GM21717 (cell line): ENCODE data around the gene GALNT18.

Experiments used
- ATAC-seq: cut with Tn5 transposase; IDR thresholded peaks from one replicate; pipeline ENCODE4 v1.9.1; 2021; ENCODE audit warnings: mild to moderate bottlenecking, moderate library complexity; ENCODE audit not compliant: unreplicated experiment

Gene GALNT18

DNA sequence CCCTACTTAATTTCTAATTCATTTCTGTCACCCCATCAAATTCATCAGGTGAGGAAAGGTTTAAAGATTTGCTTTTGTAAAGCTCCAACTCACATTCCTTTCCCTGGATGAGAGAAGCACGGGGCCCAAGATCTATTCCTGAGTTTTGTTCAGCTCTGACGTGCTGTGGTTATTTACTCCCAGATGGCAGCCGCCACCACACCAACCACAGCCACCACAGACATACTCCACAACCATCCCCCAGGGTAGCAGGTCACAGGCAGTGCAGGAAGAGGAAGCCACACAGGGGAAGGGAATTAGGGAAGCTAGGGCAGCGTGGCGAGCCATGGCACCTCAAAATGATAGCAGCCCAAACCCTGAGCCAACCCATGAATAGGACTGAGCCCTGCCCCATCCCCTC lies 205.3 kb downstream of the GALNT18 start:
- ATAC-seq: no peak

DNA sequence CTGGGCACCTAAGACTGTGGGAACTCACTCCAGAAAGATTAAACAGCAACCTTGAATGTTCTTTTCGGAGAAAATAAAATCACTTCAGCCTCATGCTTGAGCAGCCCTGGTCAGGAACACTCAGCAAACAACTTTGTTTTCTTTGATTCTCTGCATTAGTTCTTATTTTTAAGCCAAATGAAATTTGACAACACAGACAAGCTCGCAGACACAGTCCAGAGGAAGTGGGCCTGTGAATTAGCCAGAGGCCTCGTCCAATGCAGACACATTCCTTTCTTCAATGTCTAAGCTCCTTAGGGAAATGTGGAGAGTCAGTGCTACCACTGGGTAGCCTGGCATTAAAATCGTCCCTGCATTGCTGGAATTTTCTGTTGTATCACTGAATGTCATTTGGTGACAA lies 205.9 kb downstream of the GALNT18 start:
- no peak for ATAC-seq

DNA sequence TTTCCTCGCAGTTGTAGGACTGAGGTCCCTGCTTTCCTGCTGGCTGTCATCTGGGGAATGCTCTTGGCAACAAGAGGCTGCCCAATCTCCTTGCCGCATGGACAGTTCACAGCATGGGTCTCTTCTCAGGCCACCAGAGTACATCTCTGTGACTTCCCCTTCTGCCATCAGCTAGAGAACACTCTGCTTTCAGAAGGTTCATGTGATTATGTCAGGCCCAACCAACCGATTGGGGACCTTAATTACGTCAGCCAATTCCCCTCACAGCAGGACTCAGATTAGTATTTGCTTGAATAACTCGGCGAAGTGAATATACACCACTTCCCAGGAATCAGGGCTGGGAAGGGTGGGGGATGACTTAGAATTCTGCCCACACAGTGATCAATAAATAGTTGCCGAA lies 206.8 kb downstream of the GALNT18 start:
- no peak for ATAC-seq

DNA sequence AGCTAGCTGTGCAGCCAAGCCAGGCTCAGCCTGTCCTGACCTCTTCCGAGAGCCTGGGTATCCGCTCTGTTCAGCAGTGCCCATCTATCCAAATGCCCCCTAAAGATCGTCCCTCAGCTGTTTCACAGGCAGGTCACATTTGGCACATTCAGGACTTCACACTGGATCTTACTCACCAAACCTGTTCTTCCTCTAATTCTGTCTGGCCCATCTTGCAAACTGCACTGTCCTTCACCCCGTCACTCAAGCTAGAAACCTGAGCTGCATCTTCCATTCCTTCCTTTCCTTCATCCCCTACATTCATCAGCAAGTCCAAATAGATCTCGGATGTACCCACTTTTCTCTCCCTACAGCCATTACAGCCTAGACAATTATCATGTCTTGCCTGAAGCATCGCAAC lies 208.0 kb downstream of the GALNT18 start:
- ATAC-seq: no peak

DNA sequence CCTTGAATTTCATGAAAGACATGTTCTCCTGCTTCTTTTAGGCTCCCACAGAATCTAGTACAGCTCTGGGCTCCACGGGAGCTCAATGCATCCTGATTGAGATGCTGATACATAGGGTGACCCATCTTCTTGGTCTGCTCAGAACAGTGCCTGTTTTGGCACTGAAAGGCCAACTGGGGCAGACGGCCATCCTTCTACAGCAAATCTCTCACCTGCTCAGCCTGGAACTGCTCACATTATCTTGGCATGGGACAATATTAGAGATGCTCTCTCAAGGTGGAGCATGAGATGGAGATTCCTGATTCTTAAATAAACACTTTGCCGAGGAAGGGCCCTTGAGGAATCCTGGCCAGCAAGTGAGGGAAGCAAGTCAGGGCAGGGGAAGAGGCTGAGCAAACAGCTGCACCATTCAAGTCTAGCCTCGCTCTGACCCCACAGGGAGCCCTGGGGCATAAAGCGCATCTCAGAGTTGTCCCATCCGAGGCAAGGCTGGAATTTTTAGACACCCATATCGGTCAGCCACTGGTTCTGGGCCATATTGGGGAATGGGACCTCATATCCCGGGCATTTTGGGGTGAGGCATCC lies 210.3 kb downstream of the GALNT18 start:
- ATAC-seq: no peak

DNA sequence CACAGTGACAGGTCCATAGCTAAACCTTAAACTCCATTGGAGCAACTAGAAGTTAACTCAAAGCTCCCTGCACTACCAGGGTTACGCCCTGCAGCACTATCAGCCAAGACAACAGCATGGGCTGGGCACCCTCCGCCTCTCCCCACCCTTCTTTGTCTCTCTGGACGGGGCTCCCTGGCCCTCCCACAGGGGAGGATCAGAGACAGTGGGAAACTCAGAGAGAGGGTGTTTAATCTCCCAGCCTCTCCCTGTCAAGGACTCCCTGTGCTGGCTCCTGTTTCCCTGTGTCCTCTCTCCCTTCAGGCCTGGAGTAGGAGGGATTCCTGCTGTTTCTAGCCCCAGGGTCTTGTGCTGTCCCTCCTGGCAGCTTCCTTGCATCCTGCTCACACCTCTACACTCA lies 211.9 kb downstream of the GALNT18 start:
- no peak for ATAC-seq

DNA sequence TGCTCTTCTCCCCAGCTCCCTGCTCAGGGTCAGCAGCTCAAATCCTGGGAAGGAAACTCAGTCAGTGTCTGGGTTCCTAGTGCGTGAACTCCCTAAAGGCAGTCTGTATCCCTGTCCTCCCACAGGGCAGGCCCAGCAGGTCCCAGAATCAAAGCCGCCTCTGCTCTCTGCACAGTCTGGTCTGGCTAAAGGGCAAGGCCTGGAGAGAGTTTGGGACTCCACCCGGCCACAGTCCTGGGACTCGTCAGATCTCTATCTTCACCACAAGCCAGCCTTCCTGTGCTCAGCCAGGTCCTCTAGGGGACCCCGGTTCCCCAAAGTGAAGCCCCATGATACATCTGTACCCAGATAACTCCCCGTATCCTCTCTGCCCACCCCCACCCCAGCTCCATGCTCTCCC lies 212.6 kb downstream of the GALNT18 start:
- no peak for ATAC-seq

DNA sequence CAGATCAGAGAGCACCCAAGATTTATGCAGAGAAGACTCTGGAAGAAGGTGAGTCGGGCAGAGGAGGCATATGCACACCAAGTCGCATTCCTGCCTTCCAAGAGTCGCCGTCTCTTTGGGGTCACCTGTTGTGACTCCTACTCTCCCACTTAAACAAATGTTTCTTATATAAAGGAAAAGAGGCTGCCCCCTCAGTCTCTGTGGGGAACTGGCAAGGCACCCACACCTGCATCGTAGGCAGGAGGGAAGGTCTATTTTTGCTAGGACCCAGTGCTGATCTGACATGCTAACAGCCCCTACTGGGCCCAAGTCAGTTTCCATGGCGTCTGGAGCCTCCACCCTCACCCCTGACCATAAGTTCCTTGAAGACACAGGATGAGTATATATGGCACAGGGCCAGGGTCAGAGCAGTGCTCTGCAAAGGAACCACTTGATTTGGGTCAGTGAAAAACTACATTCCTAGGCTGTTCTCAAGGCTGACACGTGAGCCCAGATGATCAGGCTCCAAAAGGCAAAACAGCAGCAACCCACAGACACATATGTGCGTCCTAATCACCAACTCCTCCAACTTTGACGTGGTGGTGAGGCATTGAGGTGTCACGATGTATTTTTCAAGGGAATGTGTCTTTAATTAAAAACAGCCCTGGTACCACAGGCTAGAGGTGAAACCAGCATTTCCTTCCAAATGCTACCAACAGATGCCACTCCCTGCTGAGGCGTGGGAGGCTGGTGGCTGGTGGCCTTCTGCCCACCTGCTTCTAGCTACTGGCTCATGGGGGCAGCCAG lies 213.2 kb downstream of the GALNT18 start:
- ATAC-seq: no peak

DNA sequence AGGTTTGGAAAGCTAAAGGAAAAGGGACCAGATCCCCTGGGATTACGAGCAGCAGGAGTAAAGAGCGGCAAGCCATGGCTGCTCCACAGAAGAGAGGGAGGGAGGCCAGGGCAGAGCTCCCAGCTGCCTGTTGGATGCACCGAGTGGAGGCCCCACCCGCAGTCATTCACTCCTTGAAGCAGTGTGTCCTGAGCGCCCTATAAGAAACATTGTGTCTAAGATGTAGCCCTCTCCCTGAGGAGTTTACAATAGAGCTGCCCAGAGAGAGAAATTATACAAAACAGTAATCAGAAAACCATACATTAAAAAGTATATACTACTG lies 214.1 kb downstream of the GALNT18 start:
- ATAC-seq: no peak

DNA sequence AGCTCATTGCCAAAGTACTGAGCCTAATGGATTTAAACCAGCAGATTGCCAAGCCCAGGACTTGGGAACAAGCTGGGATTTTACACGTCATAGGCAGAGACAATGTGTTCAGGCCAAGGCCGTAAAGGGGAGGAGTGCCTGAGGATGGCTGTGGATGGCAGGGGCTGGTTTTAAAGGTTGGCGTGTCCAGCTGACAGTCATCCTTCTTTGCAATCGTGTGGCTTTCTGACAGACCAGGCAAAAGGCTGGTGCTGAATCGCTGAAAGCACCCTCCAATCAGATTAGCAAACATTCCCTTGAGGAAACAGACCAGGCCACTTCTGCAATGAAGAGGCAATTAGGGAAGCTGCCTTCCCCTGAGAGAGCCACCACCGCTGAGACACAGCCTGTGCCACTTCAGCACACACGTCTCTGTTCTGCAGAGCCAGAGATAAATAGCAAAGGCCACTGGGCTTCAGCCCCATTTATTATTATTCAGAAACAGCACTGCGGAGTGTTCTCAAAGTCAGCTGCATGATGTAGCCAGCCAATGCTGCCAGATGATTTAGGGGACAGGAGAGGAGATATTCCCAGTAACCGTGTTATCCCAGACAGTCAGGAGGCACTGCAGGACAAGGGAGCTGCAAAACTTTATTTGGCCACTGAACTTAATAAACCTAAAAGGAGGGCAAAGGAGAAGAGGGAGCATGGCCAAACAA lies 214.6 kb downstream of the GALNT18 start:
- ATAC-seq: no peak

DNA sequence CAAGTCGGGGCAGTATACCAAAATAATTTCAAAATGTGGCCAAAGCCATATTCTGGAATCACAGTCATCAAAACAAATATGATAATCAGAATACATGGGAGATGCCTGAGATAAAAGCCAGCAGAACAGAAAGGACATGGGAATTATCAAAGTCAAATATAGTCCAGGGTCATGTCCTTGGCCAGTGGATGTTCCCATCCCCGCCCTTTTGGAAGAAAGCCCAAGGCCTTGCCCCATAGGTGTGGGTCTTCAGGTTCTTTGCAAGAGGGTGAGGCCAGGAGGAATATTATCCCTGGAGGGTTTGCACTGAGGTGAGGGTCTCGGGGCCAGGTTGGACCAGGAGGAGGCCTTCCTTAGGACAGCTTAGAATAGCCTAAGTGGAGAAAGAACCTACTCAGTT lies 215.2 kb downstream of the GALNT18 start:
- ATAC-seq: no peak

DNA sequence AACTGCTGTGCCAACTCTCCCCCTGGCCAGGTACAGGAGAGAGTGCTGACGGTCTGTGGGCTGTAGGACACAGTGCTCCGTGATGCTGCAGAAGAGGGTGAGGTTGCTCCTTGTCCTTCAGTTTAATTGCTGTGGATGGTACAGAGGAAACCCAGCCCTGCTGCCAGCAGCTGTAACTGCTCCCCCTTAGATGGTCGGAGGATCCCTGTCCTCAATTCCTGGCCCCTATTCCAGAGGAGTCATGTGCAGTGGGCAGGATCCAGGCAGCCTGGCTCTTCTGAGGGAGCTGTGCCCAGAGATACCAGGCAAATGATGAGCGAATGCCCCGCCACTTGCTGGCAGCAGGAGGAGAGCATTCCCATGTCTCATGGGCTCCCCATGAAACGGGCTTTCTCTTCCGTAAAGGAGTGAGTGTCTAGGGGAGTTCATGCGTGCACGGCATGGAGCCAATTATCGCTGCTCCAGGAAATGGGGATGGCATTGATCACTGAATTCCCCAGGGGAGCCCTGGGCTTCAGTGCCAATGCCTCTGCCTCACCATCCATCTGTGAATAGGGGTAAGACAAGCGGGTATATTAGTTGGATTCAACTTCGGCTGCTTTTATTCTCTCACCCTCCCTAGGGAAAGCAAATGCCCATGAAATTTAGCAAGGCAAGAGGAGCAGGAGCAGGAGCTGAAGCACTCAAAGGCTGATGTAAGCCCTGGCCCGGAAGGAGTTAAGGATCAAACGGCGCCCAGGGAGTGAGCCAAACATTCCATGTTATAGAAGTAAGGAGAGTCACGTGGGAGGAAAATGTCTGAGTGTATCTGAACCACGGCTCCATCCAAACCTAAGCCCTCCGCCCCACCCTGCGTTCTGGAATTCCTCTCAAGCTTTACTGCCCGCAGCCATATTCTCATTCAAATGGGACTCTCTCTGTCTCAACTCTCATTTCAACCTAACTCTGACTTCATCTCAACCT lies 217.8 kb downstream of the GALNT18 start:
- no peak for ATAC-seq

DNA sequence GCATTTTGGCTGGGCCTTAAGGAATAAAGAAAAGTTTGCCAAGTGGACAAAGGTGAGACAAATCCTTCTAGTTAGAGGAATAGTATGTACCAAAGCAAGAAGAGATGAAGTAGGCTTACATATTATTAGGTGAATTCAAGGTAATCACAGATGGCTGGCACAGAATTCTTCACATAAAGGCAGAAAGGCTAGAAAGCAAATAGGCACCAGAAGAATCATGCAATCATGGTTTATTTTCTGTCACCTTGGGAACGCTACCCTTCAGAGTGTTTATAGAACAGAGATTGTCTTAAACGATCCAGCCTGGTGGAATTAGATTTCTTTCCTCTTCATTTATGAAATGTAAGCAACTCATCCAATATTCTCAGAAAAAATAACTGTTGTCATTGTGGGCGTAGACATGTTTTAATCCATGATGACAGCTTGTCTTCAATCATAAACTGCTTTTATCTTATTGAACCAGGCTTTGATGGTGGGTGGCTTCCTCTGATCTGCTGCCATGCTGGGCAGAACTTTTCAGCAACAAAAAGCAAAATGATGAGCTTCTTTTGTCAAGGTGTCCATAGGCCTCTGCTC lies 219.8 kb downstream of the GALNT18 start:
- no peak for ATAC-seq

DNA sequence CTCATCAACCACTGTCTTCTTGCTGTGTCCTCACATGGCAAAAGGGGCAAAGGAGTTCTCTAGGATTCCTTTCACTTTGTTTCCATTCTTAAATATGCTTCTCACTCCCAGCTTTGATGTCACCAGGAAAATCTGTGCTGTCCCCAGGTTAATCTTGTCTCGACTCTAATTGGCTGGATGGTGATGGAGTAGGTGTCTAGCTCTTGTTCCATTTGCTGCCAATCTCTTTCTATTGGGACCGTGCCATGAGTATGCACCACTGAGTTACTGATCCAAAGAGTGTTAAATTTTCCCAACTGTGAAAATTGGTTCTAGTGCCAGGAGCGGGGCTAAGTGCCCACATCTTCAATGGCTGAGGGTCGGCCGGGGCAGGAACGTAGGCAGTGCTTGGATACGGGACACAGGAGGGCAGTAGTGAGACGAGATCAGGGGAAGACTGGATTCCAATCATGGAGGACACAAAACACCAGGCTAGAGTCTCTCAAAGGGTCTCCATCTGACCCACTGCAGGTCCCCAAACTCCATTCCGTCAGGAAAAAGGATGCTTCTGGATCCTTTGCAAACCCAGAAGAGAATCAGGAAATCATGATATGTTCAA lies 221.1 kb downstream of the GALNT18 start:
- no peak for ATAC-seq

DNA sequence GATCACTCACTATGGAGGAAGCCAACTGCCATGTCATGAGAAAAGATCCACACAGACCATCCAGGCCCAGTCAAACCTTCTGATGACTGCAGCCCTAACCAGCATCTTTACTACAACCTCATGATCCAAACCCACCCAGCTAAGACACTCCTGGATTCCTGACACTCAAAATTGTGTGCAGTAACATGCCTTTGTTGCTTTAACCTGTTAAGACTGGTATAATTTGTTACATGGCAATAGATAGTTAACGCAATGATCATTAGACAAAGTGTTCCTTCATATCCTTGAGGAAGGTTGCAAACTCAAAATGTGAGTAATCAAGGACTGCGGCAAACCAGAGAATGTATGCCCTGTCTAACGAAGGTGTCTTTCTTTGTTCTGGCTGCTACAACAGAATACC lies 221.7 kb downstream of the GALNT18 start:
- ATAC-seq: no peak

DNA sequence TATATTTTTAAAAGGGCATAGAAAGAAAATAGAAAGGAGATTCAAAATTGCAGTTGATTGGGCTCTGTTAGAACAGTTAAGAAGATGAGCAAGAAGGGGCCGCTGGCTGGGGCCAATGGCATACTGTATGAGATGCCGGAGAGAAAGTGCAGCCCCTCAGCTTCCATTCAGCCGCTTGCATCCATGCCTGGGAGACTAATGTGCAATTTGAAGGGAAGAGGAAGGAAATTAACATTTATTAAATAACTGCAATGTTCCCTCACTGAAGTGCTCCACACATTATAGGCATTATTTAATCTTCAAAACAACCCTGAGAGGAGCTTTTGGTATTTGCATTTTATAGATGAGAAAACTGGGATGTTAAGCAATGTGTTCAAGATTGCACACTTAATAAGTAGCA lies 224.0 kb downstream of the GALNT18 start:
- no peak for ATAC-seq

DNA sequence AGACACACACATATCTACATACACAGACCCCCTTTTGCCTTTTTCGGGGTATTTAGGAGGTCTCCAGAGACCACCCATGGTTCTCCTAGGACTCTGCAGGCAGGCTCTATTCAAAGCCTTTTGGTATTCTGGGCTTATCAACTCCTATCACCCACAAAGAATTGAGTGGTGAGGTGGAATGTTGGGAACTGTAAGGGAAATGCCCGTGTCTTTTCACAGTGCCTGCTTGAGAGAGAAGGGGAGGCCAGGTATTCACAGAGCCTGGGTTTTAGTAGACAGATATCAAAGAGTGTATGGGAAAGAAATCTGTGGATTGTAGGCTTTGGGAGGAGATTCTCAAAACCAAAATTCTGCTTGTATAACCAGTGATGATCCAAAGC lies 224.8 kb downstream of the GALNT18 start:
- no peak for ATAC-seq

DNA sequence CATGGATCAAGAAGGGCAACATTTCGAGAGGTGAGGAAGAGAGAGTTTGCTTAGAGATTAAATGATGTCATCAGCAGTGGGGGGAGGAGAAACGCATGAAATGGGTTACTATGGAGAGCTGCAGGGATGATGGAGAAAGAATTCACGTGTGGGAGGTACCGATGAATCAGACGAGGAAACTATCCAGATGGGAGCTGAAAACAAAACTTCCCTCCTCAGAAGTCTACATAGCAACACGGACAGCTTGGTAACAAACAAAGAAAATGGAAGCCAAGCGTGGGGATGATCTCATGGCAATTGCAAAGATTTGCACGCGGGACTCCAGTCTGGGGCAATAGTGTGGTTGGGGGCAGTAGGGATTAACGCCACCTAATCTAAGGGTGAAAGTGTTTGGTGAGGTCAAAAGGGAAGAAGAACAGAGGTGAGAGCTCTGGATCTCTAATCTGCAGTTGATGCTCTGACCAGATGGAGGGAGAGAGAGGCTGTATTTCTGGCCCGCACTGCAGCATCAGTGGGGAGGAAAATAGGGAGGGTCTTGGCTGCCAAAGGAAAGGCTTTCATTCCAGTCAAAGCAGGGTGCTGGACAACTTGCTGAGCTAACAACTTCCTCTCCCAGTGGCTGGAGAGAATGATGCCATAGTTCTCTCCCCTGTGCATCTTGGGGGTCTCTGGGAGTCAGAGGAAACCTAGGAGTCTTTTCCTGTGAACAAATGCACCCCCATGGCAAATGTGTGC lies 225.3 kb downstream of the GALNT18 start:
- no peak for ATAC-seq

DNA sequence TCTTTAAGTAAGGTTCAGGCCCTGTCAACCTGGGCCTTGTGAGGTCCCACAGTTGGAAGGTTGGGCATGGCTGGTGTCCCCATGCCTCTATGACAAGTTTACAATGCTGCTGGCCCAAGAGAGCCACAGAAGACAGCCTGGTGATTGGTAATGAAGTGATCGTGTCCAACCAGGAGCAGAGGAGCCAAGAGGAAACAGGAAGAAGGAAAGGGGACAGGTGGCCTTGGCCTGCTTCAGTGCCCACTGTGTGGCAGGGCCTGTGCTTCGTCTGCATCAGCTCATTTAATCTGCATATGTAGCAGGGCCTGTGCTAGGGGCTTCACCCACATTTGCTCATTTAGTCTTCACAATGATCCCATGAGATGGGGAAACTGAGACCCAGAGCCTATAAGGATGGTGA lies 226.7 kb downstream of the GALNT18 start:
- ATAC-seq: no peak

DNA sequence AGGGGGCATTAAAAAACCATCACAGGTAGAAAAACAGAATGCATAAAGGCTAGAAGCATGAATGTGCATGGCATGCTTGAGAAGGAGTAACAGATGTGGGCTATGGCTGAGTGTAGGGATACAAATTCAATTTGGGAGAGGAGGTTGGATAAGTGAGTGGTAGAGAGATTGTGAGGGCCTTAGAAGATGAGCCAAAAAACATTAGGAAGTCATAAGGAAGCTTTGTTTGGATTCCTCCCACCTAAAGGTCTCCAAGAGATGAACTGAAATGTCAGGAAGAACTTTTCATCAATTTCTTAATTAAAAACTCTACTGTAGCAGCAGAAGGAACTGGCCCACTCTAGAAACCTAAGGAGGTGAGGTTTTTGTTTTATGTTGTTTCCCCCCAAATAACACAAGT lies 227.6 kb downstream of the GALNT18 start:
- no peak for ATAC-seq
